SK-N-SH (cell line): ENCODE data around the gene MYLK.

Experiments
- CTCF ChIP-seq: fragments of 200-600 bp; sonication (generic); IDR thresholded peaks from 2 replicates; pipeline ENCODE4 v1.6.1; 2017; ENCODE audit warnings: antibody characterized with exemption, mild to moderate bottlenecking, moderate library complexity
- EP300 ChIP-seq, 2 experiments: IDR thresholded peaks; 2 replicates each; pipeline versions ENCODE4 v1.4.0 to v1.6.1; 2012; ENCODE audit warnings: borderline replicate concordance in 1 of 2, low read depth in 1 of 2, low read length in 1 of 2
- NFIC ChIP-seq: IDR thresholded peaks from 2 replicates; pipeline ENCODE4 v1.4.0; 2012; ENCODE audit warnings: borderline replicate concordance

GRCh38 chr3:123656691-123657090, 227.4 kb downstream of the MYLK start:
- TF ChIP-seq EP300 (IDR thresholded peaks at IDR 0.05; ENCODE audit: borderline replicate concordance in 1 of 2, low read depth in 1 of 2, low read length in 1 of 2) (no peak), NFIC (no peak), CTCF (peak; percentile 38)
